H1 (cell line): Measurements from ENCODE around the gene ZNF263. TPM values are rescaled to one million over a fixed set of nuclear protein-coding genes. Genes with fewer than 3 reads are reported as not detected.

Experiments used
- CTCF ChIA-PET: fragments of 300-600 bp; sonication (Branson Sonifier 250); formaldehyde crosslinking; loops from one replicate; lab custom pipeline; 2021; ENCODE audit not compliant: partially characterized antibody; lab: Charles Lee
- POLR2A ChIA-PET: fragments of 300-600 bp; sonication (Branson Sonifier 250); formaldehyde crosslinking; loops from one replicate; lab custom pipeline; 2021; ENCODE audit warnings: inconsistent platforms; ENCODE audit not compliant: partially characterized antibody; lab: Charles Lee
- DNase-seq, 2 experiments: peaks; one replicate each; pipeline versions ENCODE4 v3.0.0 to v3.0.0-alpha.2; 2010 to 2022; ENCODE audit warnings: low spot score in 2 of 2, low read depth in 1 of 2, mixed read lengths in 1 of 2
- FAIRE-seq: peaks from 2 replicates; lab custom pipeline; 2011; peaks lifted over from hg19 to GRCh38; lab: Jason Lieb, UNC
- H2AFZ ChIP-seq: 2 replicates; pipeline ENCODE4 v1.8.1; 2012; ENCODE audit warnings: low read length, inconsistent platforms
- H2AK5ac ChIP-seq: 2 replicates; pipeline ENCODE4 v1.6.1; 2013; ENCODE audit warnings: low read depth, low read length
- H2BK120ac ChIP-seq: replicated peaks from 2 replicates; pipeline ENCODE3; 2013; ENCODE audit warnings: low read depth, low read length, inconsistent platforms
- H2BK12ac ChIP-seq: 2 replicates; pipeline ENCODE4 v1.6.1; 2013; ENCODE audit warnings: low read depth, low read length
- H2BK15ac ChIP-seq: 2 replicates; pipeline ENCODE4 v1.6.1; 2013; ENCODE audit warnings: low read length
- H2BK20ac ChIP-seq: 2 replicates; pipeline ENCODE4 v1.6.1; 2013; ENCODE audit warnings: low read length
- H2BK5ac ChIP-seq: 2 replicates; pipeline ENCODE4 v1.6.1; 2013; ENCODE audit warnings: low read depth, low read length
- H3K14ac ChIP-seq: 2 replicates; pipeline ENCODE4 v1.6.1; 2013; ENCODE audit warnings: inconsistent platforms; ENCODE audit not compliant: insufficient read length
- H3K18ac ChIP-seq: 2 replicates; pipeline ENCODE4 v1.6.1; 2013; ENCODE audit warnings: low read length; ENCODE audit errors: extremely low read depth
- H3K23ac ChIP-seq: 2 replicates; pipeline ENCODE4 v1.6.1; 2013; ENCODE audit warnings: inconsistent platforms; ENCODE audit not compliant: insufficient read length
- H3K23me2 ChIP-seq: 2 replicates; pipeline ENCODE4 v1.6.1; 2013; ENCODE audit warnings: low read depth, low read length
- H3K27ac ChIP-seq: 2 replicates; pipeline ENCODE4 v1.6.1; 2011; ENCODE audit warnings: low read depth, low read length, inconsistent platforms
- H3K27me3 ChIP-seq, 4 experiments: replicated peaks in 1 of 4; 1 replicate in 1 of 4; 2 replicates in 3 of 4; pipeline versions ENCODE4 v1.6.1 to v1.8.1; 2011 to 2013; ENCODE audit warnings: low read length in 3 of 4, mild to moderate bottlenecking in 3 of 4, inconsistent platforms in 2 of 4, mixed read lengths in 2 of 4, moderate library complexity in 1 of 4; ENCODE audit not compliant: control insufficient read depth in 3 of 4, insufficient read depth in 3 of 4; ENCODE audit errors: extremely low read depth in 1 of 4
- H3K36me3 ChIP-seq, 4 experiments: 2 replicates each; pipeline versions ENCODE4 v1.6.1 to v1.8.1; 2011 to 2013; ENCODE audit warnings: mild to moderate bottlenecking in 4 of 4, low read length in 3 of 4, moderate library complexity in 2 of 4, control low read depth in 1 of 4, inconsistent platforms in 1 of 4; ENCODE audit not compliant: insufficient read depth in 4 of 4, control insufficient read depth in 2 of 4
- H3K4ac ChIP-seq: replicated peaks from 2 replicates; pipeline ENCODE3; 2013; ENCODE audit warnings: low read length, low read depth, mixed read lengths, inconsistent platforms; ENCODE audit not compliant: insufficient read length
- H3K4me1 ChIP-seq, 4 experiments: replicated peaks in 1 of 4; 1 replicate in 1 of 4; 2 replicates in 3 of 4; pipeline versions ENCODE4 v1.6.1 to v1.8.1; 2011 to 2013; ENCODE audit warnings: low read length in 3 of 4, inconsistent platforms in 2 of 4, mixed read lengths in 1 of 4; ENCODE audit not compliant: insufficient read depth in 4 of 4, control insufficient read depth in 3 of 4
- H3K4me2 ChIP-seq, 2 experiments: 2 replicates each; pipeline versions ENCODE4 v1.6.1 to v1.8.1; 2011 to 2013; ENCODE audit warnings: low read depth in 2 of 2, low read length in 2 of 2, control low read depth in 1 of 2, inconsistent platforms in 1 of 2, mild to moderate bottlenecking in 1 of 2; ENCODE audit not compliant: insufficient read depth in 1 of 2
- H3K4me3 ChIP-seq, 4 experiments: fragments of 200-600, 300-600 bp in 1 of 4; sonication (generic), shearing (Covaris generic), sonication (Bioruptor Twin) in 1 of 4; 2 replicates each; pipeline versions ENCODE4 v1.5.1 to v1.8.1; 2011 to 2016; ENCODE audit warnings: low read length in 4 of 4, low read depth in 3 of 4, control low read depth in 2 of 4, inconsistent platforms in 2 of 4, mild to moderate bottlenecking in 2 of 4, mixed read lengths in 1 of 4, moderate library complexity in 1 of 4; ENCODE audit not compliant: insufficient read depth in 2 of 4; ENCODE audit errors: extremely low read depth in 1 of 4
- H3K56ac ChIP-seq: replicated peaks from 2 replicates; pipeline ENCODE3; 2013; ENCODE audit warnings: low read depth, mild to moderate bottlenecking, mixed read lengths, low read length, inconsistent platforms; ENCODE audit not compliant: insufficient read length
- H3K79me1 ChIP-seq: 2 replicates; pipeline ENCODE4 v1.6.1; 2013; ENCODE audit warnings: low read depth, low read length, control low read depth
- H3K79me2 ChIP-seq, 2 experiments: 2 replicates each; pipeline versions ENCODE4 v1.6.1 to v1.8.1; 2012 to 2013; ENCODE audit warnings: low read length in 2 of 2, mild to moderate bottlenecking in 2 of 2, inconsistent platforms in 1 of 2; ENCODE audit not compliant: insufficient read depth in 2 of 2, control insufficient read depth in 1 of 2
- H3K9ac ChIP-seq, 4 experiments: replicated peaks in 1 of 4; 1 replicate in 1 of 4; 2 replicates in 3 of 4; pipeline versions ENCODE4 v1.6.1 to v1.8.1; 2011 to 2013; ENCODE audit warnings: low read depth in 3 of 4, low read length in 3 of 4, control low read depth in 2 of 4, mild to moderate bottlenecking in 2 of 4, moderate library complexity in 2 of 4, inconsistent platforms in 1 of 4; ENCODE audit errors: extremely low read depth in 1 of 4
- H3K9me3 ChIP-seq, 2 experiments: 2 replicates each; pipeline versions ENCODE4 v1.6.1 to v1.8.1; 2012 to 2013; ENCODE audit warnings: mild to moderate bottlenecking in 2 of 2, moderate library complexity in 2 of 2, control low read depth in 1 of 2, inconsistent platforms in 1 of 2, low read depth in 1 of 2, low read length in 1 of 2, mixed read lengths in 1 of 2; ENCODE audit not compliant: insufficient read depth in 2 of 2
- H4K20me1 ChIP-seq, 2 experiments: replicated peaks in 1 of 2; 2 replicates each; pipeline versions ENCODE3 to v1.8.1; 2011 to 2013; ENCODE audit warnings: inconsistent platforms in 2 of 2, low read length in 2 of 2, mild to moderate bottlenecking in 1 of 2; ENCODE audit not compliant: insufficient read depth in 2 of 2, control insufficient read depth in 1 of 2
- H4K5ac ChIP-seq: 2 replicates; pipeline ENCODE4 v1.6.1; 2013; ENCODE audit warnings: low read length, low read depth, mixed read lengths, inconsistent platforms; ENCODE audit not compliant: insufficient read length
- H4K8ac ChIP-seq: 2 replicates; pipeline ENCODE4 v1.8.0; 2013; ENCODE audit warnings: mild to moderate bottlenecking, moderate library complexity, low read length, inconsistent platforms; ENCODE audit not compliant: insufficient read depth; ENCODE audit errors: extremely low read depth
- H4K91ac ChIP-seq: replicated peaks from 2 replicates; pipeline ENCODE3; 2013; ENCODE audit warnings: low read length, mixed read lengths, inconsistent platforms; ENCODE audit not compliant: insufficient read length
- CBX8 ChIP-seq: fragments of 300-800, 300-1000 bp; sonication (generic); IDR thresholded peaks from 2 replicates; pipeline ENCODE4 v1.7.1; 2016; ENCODE audit warnings: low read depth, low read length, borderline replicate concordance
- CHD2 ChIP-seq: IDR thresholded peaks from 2 replicates; pipeline ENCODE4 v1.6.1; 2012; ENCODE audit warnings: low read length, improper control_type of control experiment
- WGBS, 2 experiments: shearing (Covaris generic) in 1 of 2; methylation state at CpG; one replicate each; pipeline versions ENCODE4 v1.1.6 to v1.1.7; 2013 to 2015; ENCODE audit warnings: low lambda C conversion rate in 2 of 2, mixed read lengths in 2 of 2, inconsistent platforms in 1 of 2, low coverage in 1 of 2, missing lambda C conversion rate in 1 of 2; ENCODE audit not compliant: insufficient replicate concordance in 2 of 2, insufficient coverage in 1 of 2, insufficient read length in 1 of 2; ENCODE audit errors: extremely low coverage in 1 of 2, missing lambda C conversion rate in 1 of 2; 5-methylcytosine and 5-hydroxymethylcytosine counted together
- polyA plus RNA-seq, 7 experiments: library from polyadenylated mRNA; depleted of rRNA in 3 of 7; stranded (reverse) in 5 of 7; unstranded in 2 of 7; fragments of >200 nt in 5 of 7; fragments of 200-250 nt in 2 of 7; gene quantifications; 1 replicate in 5 of 7; 2 replicates in 1 of 7; 4 replicates in 1 of 7; pipeline versions ENCODE4 v1.2.1 to v1.2.3, GENCODE V29; 2011 to 2013; ENCODE audit warnings: missing spikeins in 2 of 7, mixed read lengths in 2 of 7
- total RNA-seq: library from RNA; stranded (reverse); fragmentation: NEBNext Ultra II Directional; extraction: Animal tissue kit (Norgen Biotek cat#: 25700); gene quantifications from 2 replicates; pipeline ENCODE4 v1.2.1, GENCODE V29; 2021

ZNF263 gene
- total and polyA plus RNA-seq, 2 of the 8 experiments (the other 6 are each of a cell fraction or from before 2014, with no cell fraction given) = 9.2 to 26.7 TPM

GRCh38 chr16:3327514-3327913 lies 44.2 kb downstream of the ZNF263 start:
- Histone ChIP-seq H2BK20ac (no peak overlapping the region), H3K18ac (no peak overlapping the region), H2BK120ac (no peak overlapping the region), H2AFZ (no peak overlapping the region), H4K20me1 (no peaks in the 10 kb centered on the region), H3K4me3 (no peak overlapping the region), H3K23ac (no peak overlapping the region), H3K27ac (no peak overlapping the region), H2BK12ac (no peak overlapping the region), H3K36me3 (no peaks in the 10 kb centered on the region), H3K4me2 (no peak overlapping the region), H3K14ac (no peak overlapping the region), H3K4ac (no peak overlapping the region), H2BK5ac (no peak overlapping the region), H3K23me2 (no peaks in the 10 kb centered on the region), H3K9ac (no peak overlapping the region), H3K79me1 (0 out of 2 replicates have a peak, but pooled peaks cover 2% of the 10 kb centered on the region), H3K79me2 (no peaks in the 10 kb centered on the region), H2BK15ac (no peak overlapping the region), H2AK5ac (no peak overlapping the region), H4K5ac (no peak overlapping the region), H3K27me3 (peaks cover 0 to 1% (median 0%) of the 10 kb centered on the region in 4 experiments; a peak in 1 of 7 replicates), H3K4me1 (no peaks in the 10 kb centered on the region), H3K9me3 (peaks cover 27 to 50% of the 10 kb centered on the region in 2 experiments), H3K56ac (no peak overlapping the region), H4K91ac (no peak overlapping the region), H4K8ac (no peak overlapping the region)
- WGBS, 2 experiments = 77% methylated on average over 4 of the region's 4 CpGs; no CpG with 5 or more reads in 1 of the 2 experiments
- FAIRE-seq = no peak
- ChIA-PET CTCF (no interaction called here), POLR2A (no interaction called here)
- TF ChIP-seq CHD2 (no peak), CBX8 (no peak)
- DNase-seq = no peak
